Karpas-422 (cell line): ENCODE data around the gene PGAP6. TPM values are rescaled to one million over a fixed set of nuclear protein-coding genes. Genes with fewer than 3 reads are reported as not detected.
"Not testable (repeated sequence)": the region's sequence is repeated elsewhere in the genome, so short reads cannot be mapped to it uniquely, and the experiment has no call there.

Experiments
- DNase-seq: peaks from one replicate; pipeline ENCODE4 v3.0.0-alpha.2; 2015
- H2AFZ ChIP-seq: fragments of 200-600 bp; sonication (generic); 2 replicates; pipeline ENCODE4 v1.6.1; 2014; ENCODE audit warnings: antibody characterized with exemption, low read length, mixed read lengths
- H3K27ac ChIP-seq: fragments of 200-600 bp; sonication (generic); 2 replicates; pipeline ENCODE4 v1.5.1; 2014; ENCODE audit warnings: mild to moderate bottlenecking, low read length, moderate library complexity
- H3K27me3 ChIP-seq: fragments of 200-600 bp; sonication (generic); 2 replicates; pipeline ENCODE4 v1.6.1; 2014; ENCODE audit warnings: low read length, mixed read lengths
- H3K36me3 ChIP-seq: fragments of 200-600 bp; sonication (generic); 2 replicates; pipeline ENCODE4 v1.6.1; 2014; ENCODE audit warnings: low read length, mixed read lengths; ENCODE audit not compliant: insufficient read depth
- H3K4me1 ChIP-seq: fragments of 200-600 bp; sonication (generic); 2 replicates; pipeline ENCODE4 v1.6.1; 2014; ENCODE audit warnings: mild to moderate bottlenecking, low read length, mixed read lengths
- H3K4me2 ChIP-seq: fragments of 200-600 bp; sonication (generic); 2 replicates; pipeline ENCODE4 v1.6.1; 2014; ENCODE audit warnings: low read length, low read depth, mild to moderate bottlenecking; ENCODE audit not compliant: poor library complexity, severe bottlenecking
- H3K4me3 ChIP-seq: fragments of 200-600 bp; sonication (generic); 2 replicates; pipeline ENCODE4 v1.5.1; 2014; ENCODE audit warnings: mild to moderate bottlenecking, antibody characterized with exemption, low read length, mixed read lengths
- H3K79me2 ChIP-seq: fragments of 200-600 bp; sonication (generic); 2 replicates; pipeline ENCODE4 v1.6.1; 2014; ENCODE audit warnings: mild to moderate bottlenecking, low read length, mixed read lengths
- H3K9ac ChIP-seq: fragments of 200-600 bp; sonication (generic); 2 replicates; pipeline ENCODE4 v1.6.0; 2014; ENCODE audit warnings: low read length
- H3K9me2 ChIP-seq: fragments of 200-600 bp; sonication (generic), shearing (Covaris generic); replicated peaks from 2 replicates; pipeline ENCODE4 v1.6.0; 2014; ENCODE audit warnings: mild to moderate bottlenecking, low read length, moderate library complexity; ENCODE audit not compliant: insufficient read depth
- H3K9me3 ChIP-seq: fragments of 300-700, 200-600 bp; sonication (generic); 2 replicates; pipeline ENCODE4 v1.6.1; 2014; ENCODE audit warnings: low read length, mixed read lengths
- H4K20me1 ChIP-seq: fragments of 200-600 bp; sonication (generic); 2 replicates; pipeline ENCODE4 v1.6.1; 2014; ENCODE audit warnings: mild to moderate bottlenecking, antibody characterized with exemption, low read length, low read depth; ENCODE audit not compliant: insufficient read depth
- total RNA-seq: library from RNA; depleted of rRNA; stranded (reverse); fragments of >200 nt; shearing (Covaris generic); gene quantifications from 2 replicates; pipeline ENCODE4 v1.2.3, GENCODE V29; 2014; ENCODE audit warnings: low replicate concordance

PGAP6 gene
- total RNA-seq, 1 experiment from 2014 or later = 58.1 TPM

DNA sequence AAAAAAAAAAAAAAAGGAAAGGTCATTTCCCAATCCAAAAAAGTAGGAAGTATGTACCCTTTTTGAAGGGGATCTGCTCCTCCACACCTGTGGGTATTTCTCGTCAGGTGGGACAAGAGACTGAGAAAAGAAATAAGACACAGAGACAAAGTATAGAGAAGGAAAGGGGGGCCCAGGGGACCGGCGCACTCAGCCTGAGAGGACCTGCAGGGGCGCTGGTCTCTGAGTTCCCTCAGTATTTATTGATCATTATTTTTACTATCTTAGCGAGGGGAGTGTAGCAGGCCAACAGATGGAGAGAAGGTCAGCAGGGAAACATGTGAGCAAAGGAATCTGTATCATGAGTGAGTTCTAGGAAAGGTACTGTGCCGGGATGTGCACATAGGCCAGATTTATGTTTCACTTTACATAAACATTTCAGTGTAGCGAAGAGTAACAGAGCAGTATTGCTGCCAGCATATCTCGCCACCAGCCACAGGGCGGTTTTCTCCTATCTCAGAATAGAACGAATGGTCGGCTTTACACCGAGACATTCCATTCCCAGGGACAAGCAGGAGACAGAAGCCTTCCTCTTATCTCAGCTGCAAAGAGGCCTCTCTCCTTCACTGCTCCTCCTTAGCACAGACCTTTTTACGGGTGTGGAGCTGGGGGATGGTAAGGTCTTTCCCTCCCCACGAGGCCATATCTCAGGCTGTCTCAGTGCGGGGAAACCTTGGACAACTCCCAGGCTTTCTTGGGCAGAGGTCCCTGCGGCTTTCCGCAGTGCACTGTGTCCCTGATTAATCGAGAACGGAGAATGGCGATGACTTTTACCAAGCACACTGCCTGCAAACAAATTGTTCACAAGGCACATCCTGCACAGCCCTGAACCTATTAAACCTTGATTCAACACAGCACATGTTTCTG is 6.2 kb upstream of the PGAP6 start:
- not testable (repeated sequence) for DNase-seq, H2AFZ ChIP-seq, H3K4me1 ChIP-seq, H3K27me3 ChIP-seq, H3K4me3 ChIP-seq, H3K79me2 ChIP-seq, H3K27ac ChIP-seq, H3K36me3 ChIP-seq, H4K20me1 ChIP-seq, H3K9ac ChIP-seq, H3K9me2 ChIP-seq, H3K9me3 ChIP-seq, H3K4me2 ChIP-seq

DNA sequence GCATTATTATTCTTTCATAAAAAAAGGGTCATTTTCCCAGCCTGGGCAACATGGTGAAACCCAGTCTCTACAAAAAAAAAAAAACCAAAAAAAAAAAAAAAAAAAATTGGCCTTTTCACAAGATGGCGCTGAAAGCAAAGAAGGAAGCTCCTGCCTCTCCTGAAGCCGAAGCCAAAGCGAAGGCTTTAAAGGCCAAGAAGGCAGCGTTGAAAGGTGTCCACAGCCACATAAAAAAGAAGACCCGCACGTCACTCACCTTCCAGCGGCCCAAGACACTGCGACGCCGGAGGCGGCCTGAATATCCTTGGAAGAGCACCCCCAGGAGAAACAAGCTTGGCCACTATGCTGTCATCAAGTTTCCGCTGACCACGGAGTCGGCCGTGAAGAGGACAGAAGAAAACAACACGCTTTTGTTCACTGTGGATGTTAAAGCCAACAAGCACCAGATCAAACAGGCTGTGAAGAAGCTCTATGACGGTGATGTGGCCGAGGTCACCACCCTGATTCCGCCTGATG is 4.9 kb upstream of the PGAP6 start:
- Histone ChIP-seq H3K4me3 (no peak overlapping the region), H3K9me3 (no peaks in the 10 kb centered on the region), H4K20me1 (no peaks in the 10 kb centered on the region), H3K27me3 (no peaks in the 10 kb centered on the region), H3K9ac (no peak overlapping the region), H3K79me2 (no peaks in the 10 kb centered on the region), H3K36me3 (no peaks in the 10 kb centered on the region), H3K27ac (no peak overlapping the region), H3K9me2 (no peaks in the 10 kb centered on the region), H3K4me1 (peaks cover 18% of the 10 kb centered on the region), H2AFZ (no peak overlapping the region), H3K4me2 (no peak overlapping the region)
- DNase-seq = no peak

DNA sequence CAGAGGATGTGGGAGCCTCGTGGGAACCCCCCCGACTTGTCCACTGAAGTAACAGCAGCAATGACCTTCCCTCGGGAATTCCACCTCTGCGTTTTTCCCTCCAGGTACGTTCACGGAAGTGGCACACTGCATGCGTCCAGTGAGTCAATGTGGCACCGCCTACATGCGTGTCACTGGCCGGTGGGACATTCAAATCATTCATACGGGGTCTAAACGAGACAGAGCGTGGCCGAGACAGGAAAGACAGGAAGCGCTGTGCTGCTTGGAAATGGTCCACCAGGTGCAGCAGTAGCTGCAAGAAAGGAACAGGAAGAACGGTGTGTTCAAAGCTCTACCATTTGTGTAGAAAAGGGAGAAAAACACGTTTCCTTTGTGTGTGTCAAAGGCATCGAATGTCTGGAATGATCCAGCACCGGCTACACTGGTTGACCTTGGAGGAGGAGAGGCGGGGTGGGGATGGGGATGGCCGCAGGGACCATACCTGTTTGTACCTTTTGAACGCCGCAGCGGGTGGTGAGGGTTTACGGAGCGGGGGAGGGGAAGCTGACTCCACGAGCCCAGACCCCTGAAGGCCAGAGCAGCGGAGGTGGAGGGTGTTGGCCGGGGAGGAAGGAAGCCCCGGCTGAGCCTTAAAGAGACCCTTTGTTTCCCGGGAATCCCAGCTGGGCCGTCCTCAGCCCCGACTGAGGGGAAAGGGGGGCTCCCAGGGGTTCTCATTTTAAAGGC is 1.7 kb upstream of the PGAP6 start:
- no peaks in the 10 kb centered on the region; the same call in 1 of the 2 replicates for H4K20me1 ChIP-seq

DNA sequence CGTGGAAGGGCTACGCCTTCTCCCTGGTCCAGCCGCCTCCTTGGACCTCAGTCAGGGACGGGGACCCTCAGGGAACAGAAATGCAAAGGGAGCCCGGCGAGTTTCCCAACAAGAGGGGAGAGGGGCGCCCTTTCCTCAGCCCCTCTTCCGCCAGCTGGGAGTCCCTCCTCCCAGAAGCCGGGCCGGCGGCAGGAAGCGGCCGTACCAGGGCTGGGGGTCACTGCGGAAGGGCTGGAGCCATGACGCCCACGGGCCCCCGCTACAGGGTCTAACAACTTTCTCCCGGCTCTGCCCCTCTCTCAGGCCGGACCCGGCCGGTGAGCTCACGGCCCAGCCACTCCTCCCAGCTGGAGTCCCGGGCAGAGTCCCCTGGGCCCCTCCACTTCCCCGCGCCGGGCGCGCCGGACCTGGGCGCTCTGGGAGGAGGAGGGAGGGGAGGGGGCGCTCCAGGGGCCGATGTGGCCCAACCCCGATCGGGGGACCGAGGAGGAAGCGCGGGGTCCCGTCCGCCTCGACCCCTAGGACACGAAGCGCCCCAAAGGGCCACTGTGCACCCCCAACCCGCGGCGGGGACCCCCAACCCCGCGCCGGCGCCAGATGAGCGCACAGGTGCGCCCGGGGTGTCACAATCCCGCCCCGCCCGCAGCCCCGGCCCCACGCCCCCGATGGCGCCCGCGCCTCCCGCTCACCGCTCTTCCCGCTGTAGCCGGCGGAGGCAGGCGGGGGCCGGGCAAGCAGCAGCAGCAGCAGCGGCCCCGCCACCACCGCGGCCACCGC is 578 bp downstream of the PGAP6 start:
- no peaks in the 10 kb centered on the region for H3K9me2 ChIP-seq
- H3K4me3 ChIP-seq = peak overlapping the region; percentile 95
- no peaks in the 10 kb centered on the region for H3K27me3 ChIP-seq
- H4K20me1 ChIP-seq = no peaks in the 10 kb centered on the region; the same call in 1 of the 2 replicates
- H2AFZ ChIP-seq = no peak overlapping the region
- H3K9ac ChIP-seq = peak overlapping the region; percentile 91
- no peak overlapping the region; the same call in 1 of the 2 replicates for H3K27ac ChIP-seq
- DNase-seq = peak; percentile 66
- peak overlapping the region; percentile 91 for H3K4me2 ChIP-seq
- peaks cover 13% of the 10 kb centered on the region for H3K79me2 ChIP-seq
- H3K4me1 ChIP-seq = peaks cover 26% of the 10 kb centered on the region
- H3K9me3 ChIP-seq = no peaks in the 10 kb centered on the region
- H3K36me3 ChIP-seq = no peaks in the 10 kb centered on the region

More for the DNA sequence above, 1.7 kb upstream of the PGAP6 start:
- Histone ChIP-seq H3K4me2 (peak overlapping the region; percentile 99), H3K9ac (peak overlapping the region; percentile 93), H3K4me3 (peak overlapping the region; percentile 99), H3K36me3 (no peaks in the 10 kb centered on the region), H3K27ac (no peak overlapping the region), H3K27me3 (no peaks in the 10 kb centered on the region), H3K9me3 (no peaks in the 10 kb centered on the region), H3K79me2 (peaks cover 13% of the 10 kb centered on the region), H3K4me1 (peaks cover 26% of the 10 kb centered on the region), H3K9me2 (no peaks in the 10 kb centered on the region), H2AFZ (no peak overlapping the region; the same call in 1 of the 2 replicates)
- DNase-seq = peak; percentile 84

DNA sequence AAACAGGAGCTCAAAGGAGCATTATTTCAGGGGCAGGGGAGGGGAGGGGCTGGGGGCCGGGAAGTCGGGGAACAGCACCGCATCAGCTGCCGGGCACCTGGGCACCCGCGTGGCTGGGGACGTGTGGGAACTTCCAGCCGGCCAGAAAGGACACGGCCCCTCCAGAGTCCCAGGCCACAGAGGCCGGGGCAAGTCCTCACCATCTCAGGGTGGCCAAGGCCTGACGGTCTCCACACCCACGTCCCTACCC is 1.1 kb downstream of the PGAP6 start:
- no peaks in the 10 kb centered on the region for H3K36me3 ChIP-seq
- peak overlapping the region; percentile 91 for H3K9ac ChIP-seq
- DNase-seq = no peak
- H3K4me2 ChIP-seq = peak overlapping the region; percentile 91
- H3K4me3 ChIP-seq = peak overlapping the region; percentile 95
- H3K27ac ChIP-seq = no peak overlapping the region
- no peaks in the 10 kb centered on the region for H3K9me2 ChIP-seq
- H3K79me2 ChIP-seq = peaks cover 13% of the 10 kb centered on the region
- H3K4me1 ChIP-seq = peaks cover 26% of the 10 kb centered on the region
- H3K27me3 ChIP-seq = no peaks in the 10 kb centered on the region
- H3K9me3 ChIP-seq = no peaks in the 10 kb centered on the region
- no peaks in the 10 kb centered on the region; the same call in 1 of the 2 replicates for H4K20me1 ChIP-seq
- H2AFZ ChIP-seq = no peak overlapping the region

DNA sequence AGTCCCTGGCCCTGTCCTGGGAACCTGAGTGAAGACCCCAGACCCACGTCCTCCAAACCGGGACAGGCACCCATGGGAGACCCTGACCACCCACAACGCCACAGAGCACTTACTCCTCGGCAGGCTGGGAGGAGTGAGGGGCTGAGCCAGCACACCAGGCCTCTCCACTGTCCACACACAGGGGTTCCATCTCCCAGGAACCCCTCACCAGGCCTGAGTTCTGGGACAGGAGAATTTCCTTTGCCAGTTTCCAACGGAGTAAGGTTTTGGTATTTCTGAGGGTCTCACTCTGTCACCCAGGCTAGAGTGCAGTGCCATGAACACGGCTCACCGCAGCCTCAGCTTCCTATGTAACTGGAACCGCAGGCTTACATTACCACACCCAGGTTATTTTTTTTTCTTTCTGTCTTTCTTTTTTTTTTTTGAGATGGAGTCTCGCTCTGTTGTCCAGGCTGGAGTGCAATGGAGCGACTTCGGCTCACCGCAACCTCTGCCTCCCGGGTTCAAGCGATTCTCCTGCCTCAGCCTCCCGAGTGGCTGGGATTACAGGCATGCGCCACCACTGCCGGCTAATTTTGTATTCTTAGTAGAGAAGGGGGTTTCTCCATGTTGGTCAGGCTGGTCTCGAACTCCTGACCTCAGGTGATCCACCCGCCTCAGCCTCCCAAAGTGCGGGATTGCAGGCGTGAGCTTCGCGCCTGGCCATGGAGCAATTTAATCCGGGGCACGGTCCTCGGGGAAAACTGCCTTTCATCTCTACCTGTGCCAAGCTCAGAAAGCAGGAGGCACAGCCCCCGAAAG is 1.6 kb downstream of the PGAP6 start:
- H3K27ac ChIP-seq = no peak overlapping the region
- H3K9ac ChIP-seq = peak overlapping the region; percentile 91

DNA sequence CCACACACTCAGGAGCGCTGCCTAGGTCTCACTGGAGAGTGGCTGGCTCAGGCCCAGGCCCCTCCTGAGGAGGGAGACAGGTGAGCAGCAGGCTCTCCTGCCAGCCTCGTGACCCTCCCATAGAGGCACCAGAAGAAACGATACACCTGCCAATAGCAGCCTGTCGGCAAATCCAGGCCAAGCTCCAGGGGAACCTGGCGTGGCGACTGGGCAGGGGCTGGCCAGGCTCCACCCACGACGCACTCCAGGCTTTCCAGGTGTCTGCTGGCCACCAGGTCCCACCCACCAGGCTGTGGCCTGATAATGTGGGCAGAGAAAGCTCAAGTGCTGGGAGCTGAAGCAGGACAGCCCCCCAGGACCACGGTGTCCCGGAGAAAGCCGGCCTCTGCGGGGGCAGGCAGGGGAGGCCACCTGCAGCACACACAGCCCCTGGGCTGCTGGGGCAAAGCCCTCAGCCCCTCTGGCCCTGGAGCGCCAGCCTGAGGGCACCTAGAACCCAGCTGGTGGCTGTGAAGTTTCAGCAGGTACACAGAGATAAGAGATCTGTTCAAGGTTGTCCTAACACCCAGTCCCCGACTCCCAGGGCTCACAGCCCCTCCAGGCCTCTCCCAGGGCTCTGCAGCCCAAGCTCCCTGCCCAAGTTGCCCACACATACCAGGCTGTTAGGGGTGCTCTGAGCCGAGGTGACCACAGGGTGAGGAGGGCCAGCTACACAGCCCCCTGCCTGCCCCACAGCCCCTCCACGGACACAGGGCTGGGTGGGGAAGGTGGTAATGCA is 2.4 kb downstream of the PGAP6 start:
- H3K36me3 ChIP-seq = no peaks in the 10 kb centered on the region
- no peak overlapping the region for H3K4me2 ChIP-seq
- H3K27ac ChIP-seq = no peak overlapping the region
- no peaks in the 10 kb centered on the region for H3K9me2 ChIP-seq
- H4K20me1 ChIP-seq = no peaks in the 10 kb centered on the region; the same call in 1 of the 2 replicates
- H3K4me1 ChIP-seq = peaks cover 26% of the 10 kb centered on the region
- H3K27me3 ChIP-seq = no peaks in the 10 kb centered on the region
- no peak overlapping the region for H3K4me3 ChIP-seq
- no peak overlapping the region for H2AFZ ChIP-seq
- peaks cover 13% of the 10 kb centered on the region for H3K79me2 ChIP-seq
- no peak overlapping the region for H3K9ac ChIP-seq
- no peak for DNase-seq
- H3K9me3 ChIP-seq = no peaks in the 10 kb centered on the region

More for the DNA sequence above, 1.6 kb downstream of the PGAP6 start:
- Histone ChIP-seq H3K36me3 (no peaks in the 10 kb centered on the region), H3K4me1 (peaks cover 26% of the 10 kb centered on the region), H3K4me3 (peak overlapping the region; percentile 95), H3K27me3 (no peaks in the 10 kb centered on the region), H3K4me2 (peak overlapping the region; percentile 91), H3K79me2 (peaks cover 13% of the 10 kb centered on the region), H3K9me2 (no peaks in the 10 kb centered on the region), H3K9me3 (no peaks in the 10 kb centered on the region), H2AFZ (no peak overlapping the region), H4K20me1 (no peaks in the 10 kb centered on the region; the same call in 1 of the 2 replicates)
- no peak for DNase-seq
